Prostate gland (tissue), 2 donors: ENCODE results near the gene TBK1. TPM values are rescaled to one million over a fixed set of nuclear protein-coding genes. Genes with fewer than 3 reads are reported as not detected.

Source experiments
- DNase-seq: peaks from one replicate; pipeline ENCODE4 v3.0.0-alpha.2; 2019; ENCODE audit warnings: low spot score
- H3K27ac ChIP-seq, 2 donors: fragments of 200-600 bp; sonication (generic); 2 replicates each; pipeline ENCODE4 v1.5.1; 2017 to 2019
- H3K27me3 ChIP-seq: fragments of 200-600 bp; sonication (generic); replicated peaks from 2 replicates; pipeline ENCODE4 v1.5.1; 2019; ENCODE audit not compliant: insufficient read depth
- H3K36me3 ChIP-seq, 2 donors: fragments of 200-600 bp; sonication (generic); 1 replicate in 1 of 2; 2 replicates in 1 of 2; pipeline versions ENCODE4 v1.5.1 to v1.8.1; 2017 to 2019
- H3K4me1 ChIP-seq: fragments of 200-600 bp; sonication (generic); replicated peaks from 2 replicates; pipeline ENCODE4 v1.5.1; 2019
- H3K4me3 ChIP-seq, 2 donors: fragments of 200-600 bp; sonication (generic); 2 replicates each; pipeline ENCODE4 v1.5.1; 2017 to 2019
- H3K9me3 ChIP-seq: fragments of 200-600 bp; sonication (generic); 2 replicates; pipeline ENCODE4 v1.5.1; 2017
- POLR2A ChIP-seq: fragments of 450-650 bp; IDR thresholded peaks from one replicate; pipeline ENCODE4 v1.6.1; 2016; ENCODE audit warnings: antibody characterized with exemption, mild to moderate bottlenecking
- POLR2AphosphoS5 ChIP-seq: sonication (generic); formaldehyde crosslinking; IDR thresholded peaks from one replicate; pipeline ENCODE4 v1.6.1; 2017; ENCODE audit warnings: antibody characterized with exemption
- WGBS: methylation state at CpG from one replicate; pipeline ENCODE4 v1.1.5; 2018; 5-methylcytosine and 5-hydroxymethylcytosine counted together
- intact Hi-C: fragments of 100-400 bp; cut with DNase I; formaldehyde crosslinking; loops from one replicate; pipeline ENCODE4 v1.14.2; 2022
- total RNA-seq, 2 donors: library from RNA; depleted of rRNA; stranded (reverse); fragments of >200 nt; gene quantifications; one replicate each; pipeline ENCODE4 v1.1.0, GENCODE V29; 2016
- TF ChIP-seq, protein P1 (sequence below), 4 experiments: fragments of 200-600 bp in 2 of 4; fragments of 450-650 bp in 2 of 4; sonication (generic) in 2 of 4; IDR thresholded peaks; 1 replicate in 3 of 4; 2 replicates in 1 of 4; pipeline ENCODE4 v1.5.1; 2016 to 2019; ENCODE audit warnings: antibody characterized with exemption in 4 of 4, mild to moderate bottlenecking in 2 of 4, moderate library complexity in 2 of 4

TBK1 gene
- total RNA-seq, 2 donors from 2014 or later, result 25.9 to 33.6 TPM

GRCh38 chr12:64433915-64434314, 18.0 kb upstream of the TBK1 start:
- Histone ChIP-seq H3K27ac (no peak overlapping the region), H3K36me3 (peaks cover 0 to 8% of the 10 kb centered on the region in 2 donors), H3K27me3 (no peaks in the 10 kb centered on the region), H3K4me1 (peaks cover 6% of the 10 kb centered on the region), H3K4me3 (no peak overlapping the region), H3K9me3 (no peaks in the 10 kb centered on the region)
- intact Hi-C loops, result no loop called here
- TF ChIP-seq POLR2AphosphoS5 (no peak), POLR2A (no peak)
- TF ChIP-seq, protein P1, sequence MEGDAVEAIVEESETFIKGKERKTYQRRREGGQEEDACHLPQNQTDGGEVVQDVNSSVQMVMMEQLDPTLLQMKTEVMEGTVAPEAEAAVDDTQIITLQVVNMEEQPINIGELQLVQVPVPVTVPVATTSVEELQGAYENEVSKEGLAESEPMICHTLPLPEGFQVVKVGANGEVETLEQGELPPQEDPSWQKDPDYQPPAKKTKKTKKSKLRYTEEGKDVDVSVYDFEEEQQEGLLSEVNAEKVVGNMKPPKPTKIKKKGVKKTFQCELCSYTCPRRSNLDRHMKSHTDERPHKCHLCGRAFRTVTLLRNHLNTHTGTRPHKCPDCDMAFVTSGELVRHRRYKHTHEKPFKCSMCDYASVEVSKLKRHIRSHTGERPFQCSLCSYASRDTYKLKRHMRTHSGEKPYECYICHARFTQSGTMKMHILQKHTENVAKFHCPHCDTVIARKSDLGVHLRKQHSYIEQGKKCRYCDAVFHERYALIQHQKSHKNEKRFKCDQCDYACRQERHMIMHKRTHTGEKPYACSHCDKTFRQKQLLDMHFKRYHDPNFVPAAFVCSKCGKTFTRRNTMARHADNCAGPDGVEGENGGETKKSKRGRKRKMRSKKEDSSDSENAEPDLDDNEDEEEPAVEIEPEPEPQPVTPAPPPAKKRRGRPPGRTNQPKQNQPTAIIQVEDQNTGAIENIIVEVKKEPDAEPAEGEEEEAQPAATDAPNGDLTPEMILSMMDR (IDR thresholded peaks at IDR 0.05), result no peak
- no peak for DNase-seq
- WGBS, result 92% methylated on average over 5 of the region's 5 CpGs

- Histone ChIP-seq H3K4me3 (no peak overlapping the region), H3K27ac (no peak overlapping the region), H3K36me3 (peaks cover 0 to 5% of the 10 kb centered on the region in 2 donors), H3K27me3 (no peaks in the 10 kb centered on the region), H3K4me1 (peaks cover 6% of the 10 kb centered on the region), H3K9me3 (no peaks in the 10 kb centered on the region)
- no peak for DNase-seq
- no peak for TF ChIP-seq POLR2A
- no peak for TF ChIP-seq POLR2AphosphoS5
- TF ChIP-seq, protein P1 (IDR thresholded peaks at IDR 0.05), result no peak
- WGBS, result 97% methylated on average over 1 of the region's 1 CpG
- intact Hi-C loops, result no loop called here
These were observed 11.8 kb upstream of the TBK1 start for GRCh38 chr12:64440100-64440499.

- TF ChIP-seq, protein P1 (IDR thresholded peaks at IDR 0.05), result no peak
- TF ChIP-seq POLR2A, result no peak
- TF ChIP-seq POLR2AphosphoS5, result no peak
- H3K36me3 ChIP-seq, result no peaks in the 10 kb centered on the region
- WGBS, result 95% methylated on average over 2 of the region's 2 CpGs
These were observed 6.4 kb upstream of the TBK1 start for GRCh38 chr12:64445490-64445889.

DNA sequence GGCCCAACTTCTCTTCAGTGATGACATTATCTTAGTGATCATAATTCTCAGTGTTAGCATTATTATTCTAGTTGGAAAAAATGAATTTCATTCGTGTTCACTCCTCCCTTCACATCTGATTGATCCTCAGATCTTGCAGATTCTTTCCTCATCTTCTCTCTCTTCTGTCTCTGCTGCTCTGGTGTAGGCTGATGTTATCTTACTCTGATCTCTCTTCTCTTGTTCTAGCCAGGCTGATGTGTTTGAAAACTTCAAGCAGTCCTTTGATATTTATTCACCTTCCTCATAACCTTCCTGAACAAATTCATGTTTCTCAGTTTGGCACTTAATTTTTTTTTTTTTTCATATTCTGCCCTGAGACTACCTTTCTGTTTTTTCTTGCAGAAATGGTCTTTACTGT, 5.6 kb upstream of the TBK1 start:
- DNase-seq, result no peak
- H3K27ac ChIP-seq, result peak overlapping the region in 1 of 2 donors; percentile 54
- H3K36me3 ChIP-seq, result no peaks in the 10 kb centered on the region
- H3K4me1 ChIP-seq, result peaks cover 8% of the 10 kb centered on the region
- intact Hi-C loops, result no loop called here
- no peak overlapping the region for H3K4me3 ChIP-seq
- H3K9me3 ChIP-seq, result no peaks in the 10 kb centered on the region
- no peaks in the 10 kb centered on the region for H3K27me3 ChIP-seq
- TF ChIP-seq POLR2A (no peak), POLR2AphosphoS5 (peak; percentile 52)
- WGBS, result 63% methylated on average over 1 of the region's 1 CpG

More at GRCh38 chr12:64445490-64445889, 6.4 kb upstream of the TBK1 start:
- Histone ChIP-seq H3K27me3 (no peaks in the 10 kb centered on the region), H3K4me1 (peaks cover 4% of the 10 kb centered on the region), H3K9me3 (no peaks in the 10 kb centered on the region), H3K27ac (peak overlapping the region in 1 of 2 donors; percentile 30), H3K4me3 (no peak overlapping the region)
- DNase-seq, result no peak
- intact Hi-C loops, result no loop called here

DNA sequence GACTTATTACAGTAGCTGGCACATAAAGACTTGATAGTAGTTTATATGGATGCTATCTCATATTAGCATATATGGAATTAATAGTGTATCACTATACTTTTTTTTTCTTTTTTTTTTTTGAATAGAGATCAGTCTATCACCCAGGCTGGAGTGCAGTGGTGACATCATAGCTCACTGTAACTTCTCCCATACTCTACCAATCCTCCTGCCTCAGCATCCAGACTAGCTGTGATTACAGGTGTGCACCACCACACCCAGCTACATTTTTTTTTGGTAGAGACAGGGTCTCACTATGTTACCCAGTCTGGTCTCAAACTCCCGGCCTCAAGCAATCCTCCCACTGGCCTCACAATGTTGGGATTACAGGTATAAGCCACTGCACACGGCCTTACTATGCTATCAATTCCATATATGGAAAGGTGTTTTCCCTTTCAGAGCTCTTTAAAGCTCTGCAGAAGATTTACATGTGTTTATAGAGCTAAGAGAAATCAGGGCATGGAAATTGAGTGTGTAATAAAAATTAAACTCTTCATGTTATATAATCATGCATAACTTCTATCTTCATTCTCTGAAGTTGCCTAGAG, 1.8 kb upstream of the TBK1 start:
- Histone ChIP-seq H3K4me3 (no peak overlapping the region), H3K36me3 (no peaks in the 10 kb centered on the region), H3K4me1 (peaks cover 8% of the 10 kb centered on the region), H3K27ac (no peak overlapping the region), H3K9me3 (no peaks in the 10 kb centered on the region), H3K27me3 (no peaks in the 10 kb centered on the region)
- 81% methylated on average over 2 of the region's 2 CpGs for WGBS
- intact Hi-C loops, result no loop called here
- no peak for TF ChIP-seq POLR2A
- TF ChIP-seq, protein P1 (IDR thresholded peaks at IDR 0.05), result no peak
- DNase-seq, result no peak
